Body of pancreas (tissue), 4 donors: ENCODE measurements around the gene AFG1L. TPM values are rescaled to one million over a fixed set of nuclear protein-coding genes. Genes with fewer than 3 reads are reported as not detected.
A peak's percentile ranks its signal among the peaks of the same experiment; 100 is the strongest.

Experiments
- ATAC-seq: fragments of 150-250 bp; one replicate; pipeline ENCODE4 v1.9.1; 2016
- DNase-seq, 4 donors: peaks; one replicate each; pipeline ENCODE4 v3.0.0-alpha.2; 2019
- H3K27ac ChIP-seq, 4 donors: fragments of 200-600 bp; sonication (generic); 1 replicate in 3 of 4; 2 replicates in 1 of 4; pipeline versions ENCODE4 v1.5.1 to v1.6.1; 2016 to 2019; ENCODE audit warnings: mild to moderate bottlenecking in 1 of 4, mixed read lengths in 1 of 4, moderate library complexity in 1 of 4
- H3K27me3 ChIP-seq, 2 donors: fragments of 200-600 bp; sonication (generic); one replicate each; pipeline ENCODE4 v1.6.0; 2016; ENCODE audit warnings: mild to moderate bottlenecking in 1 of 2
- H3K36me3 ChIP-seq, 2 donors: fragments of 200-600 bp; sonication (generic); replicated peaks in 1 of 2; 2 replicates each; pipeline ENCODE4 v1.5.1; 2016; ENCODE audit warnings: low read depth in 2 of 2; ENCODE audit not compliant: insufficient read depth in 1 of 2
- H3K4me1 ChIP-seq: fragments of 200-600 bp; sonication (generic); one replicate; pipeline ENCODE4 v1.6.0; 2016
- H3K4me3 ChIP-seq, 2 donors: fragments of 200-600 bp; sonication (generic); 1 replicate in 1 of 2; 2 replicates in 1 of 2; pipeline ENCODE4 v1.5.1; 2016 to 2019
- H3K9me3 ChIP-seq, 3 donors: fragments of 200-600 bp; sonication (generic); 1 replicate in 2 of 3; 2 replicates in 1 of 3; pipeline ENCODE4 v1.5.1; 2016
- POLR2A ChIP-seq, 3 donors: fragments of 450-650 bp; IDR thresholded peaks; one replicate each; pipeline ENCODE4 v1.6.1; 2016; ENCODE audit warnings: antibody characterized with exemption in 3 of 3, mild to moderate bottlenecking in 2 of 3
- WGBS, 2 donors: methylation state at CpG; one replicate each; pipeline ENCODE4 v1.1.5; 2017; 5-methylcytosine and 5-hydroxymethylcytosine counted together
- intact Hi-C: fragments of 100-400 bp; cut with DNase I; formaldehyde crosslinking; loops from one replicate; pipeline ENCODE4 v1.15.1; 2023
- total RNA-seq, 2 donors: library from RNA; depleted of rRNA; stranded (reverse); fragments of >200 nt; gene quantifications; one replicate each; pipeline ENCODE4 v1.1.0, GENCODE V29; 2016
- TF ChIP-seq, protein P1 (sequence below), 7 experiments: fragments of 450-650 bp in 4 of 7; fragments of 200-600 bp in 3 of 7; sonication (generic) in 3 of 7; IDR thresholded peaks; one replicate each; pipeline ENCODE4 v1.5.1; 2016 to 2019; ENCODE audit warnings: antibody characterized with exemption in 7 of 7

Gene AFG1L
- total RNA-seq, 2 donors from 2014 or later: 1.6 to 4.0 TPM

DNA sequence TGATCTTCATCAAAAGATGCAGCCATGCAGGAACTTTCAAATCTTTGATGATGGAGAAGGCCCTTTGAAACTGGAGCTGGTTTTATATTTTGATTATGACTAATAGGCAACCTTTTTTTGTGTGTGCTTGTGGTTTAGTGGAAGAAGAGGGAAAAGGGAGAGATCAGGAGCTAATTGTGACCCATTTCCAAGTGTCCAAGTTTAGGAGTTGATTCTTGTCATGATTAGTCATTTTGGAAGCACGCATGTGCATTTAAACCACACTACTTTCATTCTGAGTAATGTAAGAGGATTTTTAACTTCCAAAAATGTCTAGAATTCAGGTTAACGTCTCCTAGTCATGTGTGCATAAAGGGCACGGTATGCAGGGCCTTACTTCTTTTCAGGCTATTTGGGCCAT is 269.3 kb downstream of the AFG1L start:
- 20 to 33% methylated on average over 3 of the region's 3 CpGs for WGBS, 2 donors
- TF ChIP-seq, protein P1, sequence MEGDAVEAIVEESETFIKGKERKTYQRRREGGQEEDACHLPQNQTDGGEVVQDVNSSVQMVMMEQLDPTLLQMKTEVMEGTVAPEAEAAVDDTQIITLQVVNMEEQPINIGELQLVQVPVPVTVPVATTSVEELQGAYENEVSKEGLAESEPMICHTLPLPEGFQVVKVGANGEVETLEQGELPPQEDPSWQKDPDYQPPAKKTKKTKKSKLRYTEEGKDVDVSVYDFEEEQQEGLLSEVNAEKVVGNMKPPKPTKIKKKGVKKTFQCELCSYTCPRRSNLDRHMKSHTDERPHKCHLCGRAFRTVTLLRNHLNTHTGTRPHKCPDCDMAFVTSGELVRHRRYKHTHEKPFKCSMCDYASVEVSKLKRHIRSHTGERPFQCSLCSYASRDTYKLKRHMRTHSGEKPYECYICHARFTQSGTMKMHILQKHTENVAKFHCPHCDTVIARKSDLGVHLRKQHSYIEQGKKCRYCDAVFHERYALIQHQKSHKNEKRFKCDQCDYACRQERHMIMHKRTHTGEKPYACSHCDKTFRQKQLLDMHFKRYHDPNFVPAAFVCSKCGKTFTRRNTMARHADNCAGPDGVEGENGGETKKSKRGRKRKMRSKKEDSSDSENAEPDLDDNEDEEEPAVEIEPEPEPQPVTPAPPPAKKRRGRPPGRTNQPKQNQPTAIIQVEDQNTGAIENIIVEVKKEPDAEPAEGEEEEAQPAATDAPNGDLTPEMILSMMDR (IDR thresholded peaks at IDR 0.05): no peak
- no peak for TF ChIP-seq POLR2A (IDR thresholded peaks at IDR 0.05)
- DNase-seq: no peak
- intact Hi-C loops: no loop called here
- Histone ChIP-seq H3K4me3 (no peak overlapping the region), H3K9me3 (no peaks in the 10 kb centered on the region), H3K27me3 (no peaks in the 10 kb centered on the region), H3K36me3 (peaks cover 0 to 7% of the 10 kb centered on the region in 2 donors), H3K4me1 (peaks cover 53% of the 10 kb centered on the region), H3K27ac (peak overlapping the region in 3 of 4 donors; percentile 28 to 99 (median 97))
- no peak for ATAC-seq

DNA sequence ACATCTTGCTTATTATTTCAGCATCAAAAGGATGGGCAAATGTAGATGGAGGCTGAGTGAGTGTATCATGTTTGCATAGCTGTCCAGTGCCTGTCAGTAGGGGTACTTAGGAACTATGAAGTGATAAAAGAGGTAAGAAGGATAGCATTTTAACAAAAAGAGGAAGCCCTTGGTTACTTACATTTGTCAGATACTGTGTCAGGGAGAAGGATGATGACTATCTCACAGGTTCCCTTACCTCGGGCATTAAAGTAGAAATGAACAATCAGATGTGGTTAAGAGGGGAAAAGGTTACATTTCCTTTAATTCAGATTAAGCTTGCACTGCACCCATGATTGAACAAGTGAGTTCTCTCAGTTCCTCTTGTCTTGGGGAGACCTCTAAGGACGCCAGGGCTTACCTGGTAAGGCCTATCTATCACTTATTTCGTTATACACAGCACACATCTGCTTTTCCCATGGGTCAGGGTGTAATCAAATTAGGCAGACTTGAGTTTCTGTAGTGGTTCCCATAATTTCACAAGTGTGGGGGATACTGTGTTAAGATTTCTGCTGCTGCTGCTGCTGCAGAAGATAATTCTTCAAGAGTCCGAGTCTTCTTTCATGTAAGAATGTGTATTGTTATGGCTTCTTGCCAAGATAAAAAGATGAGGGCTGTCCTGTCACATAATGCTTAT is 270.4 kb downstream of the AFG1L start:
- Histone ChIP-seq H3K36me3 (peaks cover 0 to 13% of the 10 kb centered on the region in 2 donors), H3K9me3 (no peaks in the 10 kb centered on the region), H3K4me1 (peaks cover 53% of the 10 kb centered on the region), H3K27ac (peak overlapping the region in 3 of 4 donors; percentile 53 to 99 (median 97)), H3K4me3 (no peak overlapping the region), H3K27me3 (no peaks in the 10 kb centered on the region)
- TF ChIP-seq POLR2A (IDR thresholded peaks at IDR 0.05): no peak
- TF ChIP-seq, protein P1 (IDR thresholded peaks at IDR 0.05): no peak
- DNase-seq (no peak), ATAC-seq (no peak)
- WGBS, 2 donors: 11 to 14% methylated on average over 4 of the region's 4 CpGs
- intact Hi-C loops: loop anchor here (5.0 kb wide), 1 partner anchor 217 kb away; no protein-coding TSS in a partner anchor

DNA sequence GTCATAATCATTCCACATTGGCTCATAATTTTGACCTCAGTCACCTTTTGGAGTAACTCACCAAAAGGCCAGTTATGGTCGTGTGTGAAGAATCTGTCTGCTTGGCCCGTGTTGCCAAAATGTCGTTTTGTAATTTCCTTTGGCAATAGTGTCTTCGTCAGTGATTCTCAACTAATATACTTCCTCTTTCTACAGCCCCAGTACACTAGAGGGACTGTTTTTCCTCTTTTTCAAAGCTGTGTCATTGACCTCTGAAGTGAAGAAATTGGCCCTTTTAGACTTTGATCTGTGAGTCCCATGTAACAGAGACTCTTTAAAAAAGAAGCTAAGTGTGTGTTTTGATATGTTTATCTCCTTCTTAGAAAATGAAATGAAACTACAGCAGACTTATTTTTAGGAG is 271.0 kb downstream of the AFG1L start:
- Histone ChIP-seq H3K36me3 (peaks cover 0 to 16% of the 10 kb centered on the region in 2 donors), H3K4me1 (peaks cover 53% of the 10 kb centered on the region), H3K4me3 (no peak overlapping the region), H3K9me3 (no peaks in the 10 kb centered on the region), H3K27ac (peak overlapping the region in 3 of 4 donors; percentile 53 to 99 (median 97)), H3K27me3 (no peaks in the 10 kb centered on the region)
- ATAC-seq: peak; percentile 13
- 0 to 6% methylated on average over 4 of the region's 4 CpGs for WGBS, 2 donors
- intact Hi-C loops: loop anchor here (5.0 kb wide), 1 partner anchor 216 kb away; no protein-coding TSS in a partner anchor
- TF ChIP-seq POLR2A (IDR thresholded peaks at IDR 0.05): no peak
- TF ChIP-seq, protein P1 (IDR thresholded peaks at IDR 0.05): peak in 3 of 7 experiments; percentile 29 to 35 (median 33)
- DNase-seq: peak in 3 of 4 donors; percentile 31 to 79 (median 37)

DNA sequence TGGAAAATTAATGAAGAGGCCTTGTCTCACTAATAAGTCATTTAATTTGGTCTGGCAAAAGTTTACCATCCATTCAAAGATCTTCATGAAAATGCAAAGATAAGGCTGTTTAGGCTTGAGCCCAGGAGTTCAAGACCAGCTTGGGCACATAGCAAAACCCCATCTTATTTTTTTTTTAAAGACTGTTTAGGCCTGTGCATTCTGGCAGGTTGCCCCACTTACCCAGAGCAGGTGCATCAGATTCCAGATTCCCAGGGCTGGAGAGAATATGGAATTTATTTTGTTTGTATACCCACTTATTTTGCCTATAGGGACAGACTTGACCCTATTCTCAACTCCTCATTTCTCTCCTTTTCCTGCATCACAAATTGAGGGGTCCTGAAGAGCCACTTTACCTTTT is 271.6 kb downstream of the AFG1L start:
- intact Hi-C loops: loop anchor here (5.0 kb wide), 1 partner anchor 216 kb away; no protein-coding TSS in a partner anchor
- Histone ChIP-seq H3K9me3 (no peaks in the 10 kb centered on the region), H3K36me3 (peaks cover 0 to 16% of the 10 kb centered on the region in 2 donors), H3K27me3 (no peaks in the 10 kb centered on the region), H3K27ac (peak overlapping the region in 2 of 4 donors; percentile 53 to 99), H3K4me1 (peaks cover 53% of the 10 kb centered on the region), H3K4me3 (no peak overlapping the region)
- no peak for ATAC-seq
- no peak for TF ChIP-seq POLR2A (IDR thresholded peaks at IDR 0.05)
- TF ChIP-seq, protein P1 (IDR thresholded peaks at IDR 0.05): no peak
- peak; percentile 35 to 77 (median 53) for DNase-seq
